OCI-LY3 (cell line): ENCODE measurements around the gene NEMP2.

Source experiments
- H2AFZ ChIP-seq: fragments of 200-600, 300-600 bp; shearing (Covaris generic); 2 replicates; pipeline ENCODE4 v1.6.0; 2014; ENCODE audit warnings: antibody characterized with exemption, low read depth, low read length
- H3K27ac ChIP-seq: fragments of 200-600, 300-600 bp; sonication (generic); 2 replicates; pipeline ENCODE4 v1.5.1; 2014; ENCODE audit warnings: mild to moderate bottlenecking, low read length, moderate library complexity, mixed read lengths
- H3K27me3 ChIP-seq: fragments of 200-600, 300-600 bp; sonication (generic); 2 replicates; pipeline ENCODE4 v1.6.1; 2014; ENCODE audit warnings: low read depth, low read length, mixed read lengths
- H3K36me3 ChIP-seq: fragments of 200-600, 300-600 bp; sonication (generic); replicated peaks from 2 replicates; pipeline ENCODE3; 2014; ENCODE audit warnings: low read depth, low read length, mixed read lengths
- H3K4me1 ChIP-seq: fragments of 300-600, 200-600 bp; sonication (generic); 2 replicates; pipeline ENCODE4 v1.6.1; 2014; ENCODE audit warnings: low read length, mixed read lengths
- H3K4me2 ChIP-seq: fragments of 200-600, 300-600 bp; sonication (generic); 2 replicates; pipeline ENCODE4 v1.6.1; 2014; ENCODE audit warnings: low read length, mixed read lengths
- H3K4me3 ChIP-seq: fragments of 300-600, 200-600 bp; sonication (generic); 2 replicates; pipeline ENCODE4 v1.5.1; 2014; ENCODE audit warnings: antibody characterized with exemption, mild to moderate bottlenecking, low read length, moderate library complexity
- H3K79me2 ChIP-seq: fragments of 300-600, 200-600 bp; shearing (Covaris generic); 2 replicates; pipeline ENCODE4 v1.6.1; 2014; ENCODE audit warnings: mild to moderate bottlenecking, low read length, mixed read lengths
- H3K9ac ChIP-seq: fragments of 300-600, 200-600 bp; shearing (Covaris generic); 2 replicates; pipeline ENCODE4 v1.6.0; 2014; ENCODE audit warnings: mild to moderate bottlenecking, low read length, moderate library complexity
- H3K9me3 ChIP-seq: fragments of 200-600, 300-600 bp; shearing (Covaris generic); 2 replicates; pipeline ENCODE4 v1.6.1; 2014; ENCODE audit warnings: low read length, mixed read lengths; ENCODE audit not compliant: insufficient read depth
- H4K20me1 ChIP-seq: fragments of 200-600, 300-600 bp; sonication (generic); 2 replicates; pipeline ENCODE4 v1.6.1; 2016; ENCODE audit warnings: low read length, mixed read lengths; ENCODE audit not compliant: insufficient read depth
- EZH2phosphoT487 ChIP-seq: fragments of 200-600 bp; shearing (Covaris generic); IDR thresholded peaks from 2 replicates; pipeline ENCODE4 v1.6.1; 2018; ENCODE audit warnings: antibody characterized with exemption, mixed run types, low read depth
- TF ChIP-seq, protein P1 (sequence below): fragments of 200-600, 300-600 bp; sonication (generic); IDR thresholded peaks from 2 replicates; pipeline ENCODE4 v1.5.1; 2014; ENCODE audit warnings: antibody characterized with exemption, low read length, low read depth

The NEMP2 gene, protein sequence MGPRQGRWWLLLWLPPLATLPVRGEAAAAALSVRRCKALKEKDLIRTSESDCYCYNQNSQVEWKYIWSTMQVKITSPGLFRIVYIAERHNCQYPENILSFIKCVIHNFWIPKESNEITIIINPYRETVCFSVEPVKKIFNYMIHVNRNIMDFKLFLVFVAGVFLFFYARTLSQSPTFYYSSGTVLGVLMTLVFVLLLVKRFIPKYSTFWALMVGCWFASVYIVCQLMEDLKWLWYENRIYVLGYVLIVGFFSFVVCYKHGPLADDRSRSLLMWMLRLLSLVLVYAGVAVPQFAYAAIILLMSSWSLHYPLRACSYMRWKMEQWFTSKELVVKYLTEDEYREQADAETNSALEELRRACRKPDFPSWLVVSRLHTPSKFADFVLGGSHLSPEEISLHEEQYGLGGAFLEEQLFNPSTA

DNA sequence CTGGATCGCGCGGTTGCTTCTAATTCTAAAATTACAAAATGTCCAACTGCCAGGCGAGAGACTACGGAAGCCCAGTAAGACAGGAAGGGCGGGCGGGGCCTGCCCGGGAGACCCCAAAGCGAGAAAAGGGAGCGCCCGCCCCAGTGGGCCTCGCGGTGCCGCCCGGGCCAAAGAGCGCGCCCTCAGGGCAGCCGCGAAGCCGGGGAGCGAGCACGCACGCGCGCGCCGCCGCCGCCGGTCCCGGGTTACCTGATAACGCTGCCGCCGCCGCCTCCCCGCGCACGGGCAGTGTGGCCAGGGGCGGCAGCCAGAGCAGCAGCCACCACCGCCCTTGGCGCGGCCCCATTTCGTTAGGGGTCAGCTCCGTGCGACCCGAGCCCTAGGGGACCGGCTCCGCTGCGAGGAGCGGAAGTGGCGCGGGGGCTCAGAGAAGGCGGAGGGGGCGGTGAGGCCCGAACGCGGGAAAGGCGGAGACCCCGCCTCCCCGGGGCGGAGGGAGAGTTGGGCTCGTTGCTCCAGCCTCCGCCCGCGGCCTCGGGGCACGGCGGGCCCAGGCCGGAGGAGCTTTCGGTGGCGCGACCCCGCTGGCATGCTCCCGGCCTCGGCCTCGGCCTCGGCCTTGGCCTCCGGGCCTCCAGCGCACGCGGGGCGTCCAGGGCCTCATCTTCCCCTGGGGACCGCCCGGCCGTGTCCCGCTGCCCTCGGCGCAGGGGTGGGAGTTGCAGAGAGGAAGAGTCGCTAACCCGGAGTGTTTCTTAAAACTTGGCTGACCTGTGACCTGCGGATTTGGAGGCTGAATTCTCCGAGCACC, at the start of gene NEMP2:
TSS of gene NEMP2 (minus strand) at position 413 of the 811 bp plus-strand sequence. CDS start at position 346, 67 bp downstream.
- Histone ChIP-seq H3K4me3 (peak within 1 kb of the TSS; percentile 91), H3K4me1 (peaks cover 24% of the 10 kb centered on the region), H3K9me3 (peaks cover 34% of the 10 kb centered on the region; the same call in 1 of the 2 replicates), H3K79me2 (peaks cover 38% of the 10 kb centered on the region), H3K27ac (peak within 1 kb of the TSS; percentile 81), H3K4me2 (peak within 1 kb of the TSS; percentile 82), H4K20me1 (no peaks in the 10 kb centered on the region), H3K9ac (peak within 1 kb of the TSS; percentile 89), H2AFZ (peak within 1 kb of the TSS; percentile 79), H3K27me3 (no peaks in the 10 kb centered on the region), H3K36me3 (peaks cover 30% of the 10 kb centered on the region)
- TF ChIP-seq, protein P1, sequence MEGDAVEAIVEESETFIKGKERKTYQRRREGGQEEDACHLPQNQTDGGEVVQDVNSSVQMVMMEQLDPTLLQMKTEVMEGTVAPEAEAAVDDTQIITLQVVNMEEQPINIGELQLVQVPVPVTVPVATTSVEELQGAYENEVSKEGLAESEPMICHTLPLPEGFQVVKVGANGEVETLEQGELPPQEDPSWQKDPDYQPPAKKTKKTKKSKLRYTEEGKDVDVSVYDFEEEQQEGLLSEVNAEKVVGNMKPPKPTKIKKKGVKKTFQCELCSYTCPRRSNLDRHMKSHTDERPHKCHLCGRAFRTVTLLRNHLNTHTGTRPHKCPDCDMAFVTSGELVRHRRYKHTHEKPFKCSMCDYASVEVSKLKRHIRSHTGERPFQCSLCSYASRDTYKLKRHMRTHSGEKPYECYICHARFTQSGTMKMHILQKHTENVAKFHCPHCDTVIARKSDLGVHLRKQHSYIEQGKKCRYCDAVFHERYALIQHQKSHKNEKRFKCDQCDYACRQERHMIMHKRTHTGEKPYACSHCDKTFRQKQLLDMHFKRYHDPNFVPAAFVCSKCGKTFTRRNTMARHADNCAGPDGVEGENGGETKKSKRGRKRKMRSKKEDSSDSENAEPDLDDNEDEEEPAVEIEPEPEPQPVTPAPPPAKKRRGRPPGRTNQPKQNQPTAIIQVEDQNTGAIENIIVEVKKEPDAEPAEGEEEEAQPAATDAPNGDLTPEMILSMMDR, result no peak
- TF ChIP-seq EZH2phosphoT487, result no peak

DNA sequence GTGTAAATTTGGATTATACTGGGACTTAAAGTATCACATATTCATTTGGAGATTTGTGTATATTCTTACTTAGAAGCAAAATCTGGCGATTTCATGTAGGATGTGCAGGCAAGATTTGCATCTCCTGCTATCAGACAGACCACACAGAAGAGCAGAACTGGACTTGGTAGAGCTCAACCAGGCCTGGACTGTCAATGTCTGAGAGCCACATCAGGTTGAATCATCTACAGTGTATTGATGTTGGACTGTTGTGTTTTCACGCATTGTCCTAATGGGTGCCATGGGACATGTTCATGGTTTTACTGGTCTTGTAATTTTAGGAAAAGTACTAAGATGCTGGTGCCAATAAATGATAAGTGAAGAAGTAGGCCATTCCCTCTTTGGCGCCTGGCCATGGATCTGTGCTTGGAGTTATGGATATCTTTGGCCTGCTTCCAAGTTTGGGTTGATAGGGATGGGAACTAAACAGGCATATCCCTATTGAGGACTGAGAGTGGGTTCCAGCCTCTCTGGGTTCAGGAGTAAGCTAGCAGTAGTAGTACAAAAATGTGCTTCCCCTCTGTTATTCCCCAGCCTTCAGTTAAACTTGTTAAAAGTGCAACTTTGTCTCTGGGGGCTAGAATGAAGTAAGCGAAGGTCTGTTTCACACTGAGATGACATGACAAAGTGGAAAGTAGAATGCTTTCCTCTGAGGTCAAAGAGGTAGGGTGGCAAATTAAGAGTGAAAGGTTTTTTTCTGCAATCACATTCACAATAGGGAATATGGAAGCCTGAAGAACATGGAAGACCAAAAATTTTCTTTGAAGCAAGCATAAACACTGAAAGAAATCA, 49.2 kb upstream of the NEMP2 start:
- H3K79me2 ChIP-seq, result no peaks in the 10 kb centered on the region
- H3K4me2 ChIP-seq, result peak overlapping the region; percentile 91
- H3K27me3 ChIP-seq, result no peaks in the 10 kb centered on the region
- peaks cover 4% of the 10 kb centered on the region for H3K36me3 ChIP-seq
- TF ChIP-seq, protein P1, result no peak
- TF ChIP-seq EZH2phosphoT487, result no peak
- H3K4me1 ChIP-seq, result peaks cover 45% of the 10 kb centered on the region
- H4K20me1 ChIP-seq, result no peaks in the 10 kb centered on the region
- peak overlapping the region; percentile 59 for H3K9ac ChIP-seq
- peak overlapping the region; percentile 91 for H3K27ac ChIP-seq
- no peak overlapping the region for H2AFZ ChIP-seq
- H3K9me3 ChIP-seq, result no peaks in the 10 kb centered on the region
- peak overlapping the region; percentile 63 for H3K4me3 ChIP-seq

DNA sequence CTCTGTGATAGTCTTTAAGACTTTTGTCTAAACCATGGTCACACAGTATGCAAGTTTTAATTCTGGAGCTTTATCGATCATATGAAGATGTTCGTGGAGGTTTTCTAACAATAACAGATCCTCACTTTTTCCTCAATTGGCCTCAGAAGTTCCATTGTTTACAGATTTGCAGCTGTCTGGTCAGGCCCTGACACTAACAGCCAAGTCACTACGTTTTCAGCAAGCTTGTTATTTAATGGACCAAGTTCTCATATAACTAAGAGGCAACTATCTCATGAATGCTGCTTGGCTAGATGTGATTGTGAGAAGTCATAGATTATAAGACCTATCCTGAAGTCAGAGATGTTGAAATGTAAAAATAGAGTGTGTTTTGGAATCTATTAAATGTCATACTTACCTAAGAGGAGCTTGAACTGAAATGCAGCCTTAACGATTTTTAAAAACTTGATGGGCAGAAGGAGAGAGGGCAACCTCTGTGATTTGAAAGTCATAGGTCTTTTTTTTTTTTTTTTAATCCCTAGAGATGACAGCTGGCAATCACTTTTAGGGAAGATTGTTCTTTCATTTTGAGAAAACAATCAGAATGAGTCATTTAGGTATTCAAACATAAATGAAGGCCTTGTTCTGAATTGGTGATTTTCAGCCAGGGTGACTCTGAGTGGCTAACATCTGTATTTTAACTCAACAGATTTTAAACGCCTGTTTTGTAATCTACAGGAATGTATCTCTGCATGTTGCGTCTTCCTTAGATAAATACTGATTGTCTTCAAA, 48.4 kb upstream of the NEMP2 start:
- no peaks in the 10 kb centered on the region for H3K27me3 ChIP-seq
- H3K27ac ChIP-seq, result peak overlapping the region; percentile 91
- H3K9ac ChIP-seq, result peak overlapping the region; percentile 59
- peak overlapping the region; percentile 63 for H3K4me3 ChIP-seq
- H3K4me2 ChIP-seq, result peak overlapping the region; percentile 91
- H3K36me3 ChIP-seq, result peaks cover 4% of the 10 kb centered on the region
- no peaks in the 10 kb centered on the region for H4K20me1 ChIP-seq
- H2AFZ ChIP-seq, result no peak overlapping the region
- no peaks in the 10 kb centered on the region for H3K9me3 ChIP-seq
- TF ChIP-seq EZH2phosphoT487, result no peak
- TF ChIP-seq, protein P1, result no peak
- H3K4me1 ChIP-seq, result peaks cover 48% of the 10 kb centered on the region
- no peaks in the 10 kb centered on the region for H3K79me2 ChIP-seq
